Thymus (tissue), 11 donors: ENCODE data around the gene TFCP2L1. TPM values are rescaled to one million over a fixed set of nuclear protein-coding genes. Genes with fewer than 3 reads are reported as not detected.
"Not testable (repeated sequence)": the region's sequence is repeated elsewhere in the genome, so short reads cannot be mapped to it uniquely, and the experiment has no call there.

Experiments
- DNase-seq, 9 donors: peaks; one replicate each; pipeline ENCODE4 v3.0.0-alpha.2; 2013; ENCODE audit warnings: low spot score in 9 of 9, low read depth in 6 of 9, missing footprints in 1 of 9
- H3K27ac ChIP-seq, 2 donors: one replicate each; pipeline ENCODE4 v1.5.1; 2013; ENCODE audit warnings: control low read depth in 1 of 2, low read depth in 1 of 2, low read length in 1 of 2, mild to moderate bottlenecking in 1 of 2, moderate library complexity in 1 of 2
- H3K27me3 ChIP-seq, 2 donors: one replicate each; pipeline ENCODE4 v1.5.1; 2013; ENCODE audit warnings: low read length in 1 of 2; ENCODE audit not compliant: control insufficient read depth in 2 of 2, insufficient read depth in 1 of 2
- H3K36me3 ChIP-seq, 2 donors: one replicate each; pipeline ENCODE4 v1.5.1; 2013; ENCODE audit warnings: low read length in 1 of 2, mild to moderate bottlenecking in 1 of 2, moderate library complexity in 1 of 2; ENCODE audit not compliant: control insufficient read depth in 2 of 2, insufficient read depth in 2 of 2
- H3K4me1 ChIP-seq, 2 donors: one replicate each; pipeline ENCODE4 v1.5.1; 2013; ENCODE audit warnings: low read length in 2 of 2; ENCODE audit not compliant: control insufficient read depth in 2 of 2, insufficient read depth in 2 of 2
- H3K4me3 ChIP-seq, 2 donors: one replicate each; pipeline ENCODE4 v1.5.1; 2013; ENCODE audit warnings: low read length in 2 of 2, control low read depth in 1 of 2, mild to moderate bottlenecking in 1 of 2
- H3K9me3 ChIP-seq, 2 donors: one replicate each; pipeline ENCODE4 v1.5.1; 2013; ENCODE audit warnings: low read length in 1 of 2, mild to moderate bottlenecking in 1 of 2; ENCODE audit not compliant: control insufficient read depth in 2 of 2, insufficient read depth in 1 of 2
- WGBS: extraction: QIAGEN DNeasy Blood & Tissue Kit; methylation state at CpG from one replicate; pipeline ENCODE4 v1.1.7; 2013; 5-methylcytosine and 5-hydroxymethylcytosine counted together
- polyA plus RNA-seq: library from polyadenylated mRNA; stranded (reverse); fragments of 200-250 nt; gene quantifications from one replicate; pipeline ENCODE4 v1.2.3, GENCODE V29; 2013
- total RNA-seq: library from RNA; stranded (reverse); fragments of 120-200 nt; gene quantifications from one replicate; pipeline ENCODE4 v1.2.4, GENCODE V29; 2013
- donor health status: healthy.

Gene TFCP2L1
- total and polyA plus RNA-seq, 2 donors: 0.80 to 1.6 TPM

- H3K36me3 ChIP-seq: no peaks in the 10 kb centered on the region
- H3K27ac ChIP-seq: no peak overlapping the region
- H3K4me1 ChIP-seq: no peaks in the 10 kb centered on the region
- DNase-seq: no peak
- H3K4me3 ChIP-seq: no peak overlapping the region
- no peaks in the 10 kb centered on the region for H3K9me3 ChIP-seq
- H3K27me3 ChIP-seq: no peaks in the 10 kb centered on the region
- WGBS: 90% methylated on average over 8 of the region's 8 CpGs
Measured at GRCh38 chr2:121321476-121321875, 36.5 kb upstream of the TFCP2L1 start.

GRCh38 chr2:121319941-121320340 is 34.9 kb upstream of the TFCP2L1 start:
- no peaks in the 10 kb centered on the region for H3K9me3 ChIP-seq
- no peak for DNase-seq
- no peak overlapping the region for H3K4me3 ChIP-seq
- no peak overlapping the region for H3K27ac ChIP-seq
- H3K27me3 ChIP-seq: no peaks in the 10 kb centered on the region
- 96% methylated on average over 3 of the region's 3 CpGs for WGBS
- no peaks in the 10 kb centered on the region for H3K36me3 ChIP-seq
- no peaks in the 10 kb centered on the region for H3K4me1 ChIP-seq

GRCh38 chr2:121316986-121317385 is 32.0 kb upstream of the TFCP2L1 start:
- WGBS: 81% methylated on average over 7 of the region's 7 CpGs
- Histone ChIP-seq H3K27ac (no peak overlapping the region), H3K4me1 (no peaks in the 10 kb centered on the region), H3K4me3 (no peak overlapping the region), H3K27me3 (no peaks in the 10 kb centered on the region), H3K9me3 (no peaks in the 10 kb centered on the region), H3K36me3 (no peaks in the 10 kb centered on the region)
- DNase-seq: no peak

DNA sequence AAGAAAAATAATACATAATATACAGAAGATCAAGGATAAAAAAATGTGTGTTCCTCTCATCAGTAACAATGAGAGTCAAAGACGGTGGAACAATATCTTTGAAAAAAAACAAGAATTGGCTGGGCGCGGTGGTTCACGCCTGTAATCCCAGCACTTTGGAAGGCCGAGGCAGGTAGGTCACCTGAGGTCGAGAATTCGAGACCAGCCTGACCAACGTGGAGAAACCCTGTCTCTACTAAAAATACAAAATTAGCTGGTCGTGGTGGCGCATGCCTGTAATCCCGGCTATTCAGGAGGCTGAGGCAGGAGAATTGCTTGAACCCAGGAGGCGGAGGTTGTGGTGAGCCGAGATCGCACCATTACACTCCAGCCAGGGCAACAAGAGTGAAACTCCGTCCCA is 28.7 kb upstream of the TFCP2L1 start:
- H3K27ac ChIP-seq, DNase-seq, H3K4me3 ChIP-seq, H3K36me3 ChIP-seq, H3K9me3 ChIP-seq, H3K27me3 ChIP-seq, H3K4me1 ChIP-seq: not testable (repeated sequence)
- WGBS: 95% methylated on average over 15 of the region's 15 CpGs

DNA sequence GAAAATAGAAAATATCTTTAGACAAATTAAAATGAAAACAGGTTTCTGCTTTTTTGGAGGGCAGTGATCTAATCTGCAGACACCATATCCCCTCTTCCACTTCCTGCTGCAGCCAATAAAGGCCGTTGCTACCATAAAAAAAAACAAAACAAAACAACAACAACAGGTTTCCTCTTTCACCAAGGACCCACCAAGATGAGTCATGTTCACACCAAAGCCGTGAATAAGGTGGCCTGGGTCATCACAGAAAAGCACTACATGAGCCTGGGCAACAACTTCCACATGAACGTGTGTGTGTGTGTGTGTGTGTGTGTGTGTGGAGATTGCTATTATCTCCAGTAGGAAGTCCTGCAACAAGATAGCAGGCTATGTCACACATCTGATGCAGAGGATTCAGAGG is 24.8 kb upstream of the TFCP2L1 start:
- WGBS: 23% methylated on average over 3 of the region's 3 CpGs
- H3K4me3 ChIP-seq: no peak overlapping the region
- no peak for DNase-seq

DNA sequence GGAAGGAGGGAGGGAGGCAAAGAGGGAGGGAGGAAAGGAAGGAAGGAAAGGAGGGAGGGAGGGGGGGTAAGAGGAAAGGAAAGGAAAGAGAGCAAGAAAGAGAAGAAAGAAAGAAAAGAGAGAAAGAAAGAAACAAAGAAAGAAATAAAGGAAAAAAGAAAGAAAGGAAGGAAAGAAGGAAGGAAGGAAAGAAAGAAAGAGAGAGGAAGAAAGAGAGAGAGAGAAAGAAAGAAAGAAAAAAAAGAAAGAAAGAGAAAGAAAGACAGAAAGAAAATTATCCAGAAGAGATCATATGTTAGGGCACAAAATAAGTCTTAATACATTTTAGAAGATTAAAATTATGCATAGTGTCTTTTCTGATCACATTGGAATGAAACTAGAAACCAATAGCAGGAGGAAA is 24.3 kb upstream of the TFCP2L1 start:
- no peaks in the 10 kb centered on the region for H3K27me3 ChIP-seq
- H3K9me3 ChIP-seq: no peaks in the 10 kb centered on the region
- H3K4me3 ChIP-seq: no peak overlapping the region
- no peak overlapping the region for H3K27ac ChIP-seq
- H3K36me3 ChIP-seq: no peaks in the 10 kb centered on the region
- no peak for DNase-seq
- H3K4me1 ChIP-seq: no peaks in the 10 kb centered on the region

More for the DNA sequence above, 24.8 kb upstream of the TFCP2L1 start:
- Histone ChIP-seq H3K4me1 (no peaks in the 10 kb centered on the region), H3K36me3 (no peaks in the 10 kb centered on the region), H3K27me3 (no peaks in the 10 kb centered on the region), H3K9me3 (no peaks in the 10 kb centered on the region), H3K27ac (no peak overlapping the region)

- H3K9me3 ChIP-seq: no peaks in the 10 kb centered on the region
- no peak overlapping the region for H3K27ac ChIP-seq
- no peaks in the 10 kb centered on the region for H3K27me3 ChIP-seq
- H3K4me1 ChIP-seq: no peaks in the 10 kb centered on the region
- WGBS: 95% methylated on average over 2 of the region's 2 CpGs
- H3K36me3 ChIP-seq: no peaks in the 10 kb centered on the region
- DNase-seq: no peak
- no peak overlapping the region for H3K4me3 ChIP-seq
Measured at GRCh38 chr2:121307048-121307447, 22.0 kb upstream of the TFCP2L1 start.

DNA sequence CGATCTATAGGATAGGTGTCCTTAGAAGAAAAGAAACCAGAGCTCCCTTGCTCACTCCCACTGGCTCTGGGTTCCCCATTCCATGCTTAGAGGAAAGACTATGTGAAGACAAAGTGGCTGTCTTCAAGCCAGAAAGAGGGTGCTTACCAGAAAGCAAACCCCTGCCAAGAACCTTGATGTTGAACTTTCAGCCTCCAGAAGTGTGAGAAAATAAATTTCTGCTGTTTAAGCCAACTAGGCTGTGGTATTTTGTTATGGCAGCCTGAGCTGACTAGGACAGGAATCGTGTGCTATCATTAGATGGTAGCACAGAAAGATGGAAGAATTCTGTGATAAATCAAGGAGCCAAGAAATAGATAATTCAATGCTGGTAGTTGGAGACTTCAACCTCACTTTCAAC is 19.9 kb upstream of the TFCP2L1 start:
- WGBS: 90% methylated on average over 2 of the region's 2 CpGs
- no peak for DNase-seq
- no peaks in the 10 kb centered on the region for H3K4me1 ChIP-seq
- H3K27ac ChIP-seq: no peak overlapping the region
- no peaks in the 10 kb centered on the region for H3K9me3 ChIP-seq
- no peak overlapping the region for H3K4me3 ChIP-seq
- no peaks in the 10 kb centered on the region for H3K36me3 ChIP-seq
- no peaks in the 10 kb centered on the region for H3K27me3 ChIP-seq

DNA sequence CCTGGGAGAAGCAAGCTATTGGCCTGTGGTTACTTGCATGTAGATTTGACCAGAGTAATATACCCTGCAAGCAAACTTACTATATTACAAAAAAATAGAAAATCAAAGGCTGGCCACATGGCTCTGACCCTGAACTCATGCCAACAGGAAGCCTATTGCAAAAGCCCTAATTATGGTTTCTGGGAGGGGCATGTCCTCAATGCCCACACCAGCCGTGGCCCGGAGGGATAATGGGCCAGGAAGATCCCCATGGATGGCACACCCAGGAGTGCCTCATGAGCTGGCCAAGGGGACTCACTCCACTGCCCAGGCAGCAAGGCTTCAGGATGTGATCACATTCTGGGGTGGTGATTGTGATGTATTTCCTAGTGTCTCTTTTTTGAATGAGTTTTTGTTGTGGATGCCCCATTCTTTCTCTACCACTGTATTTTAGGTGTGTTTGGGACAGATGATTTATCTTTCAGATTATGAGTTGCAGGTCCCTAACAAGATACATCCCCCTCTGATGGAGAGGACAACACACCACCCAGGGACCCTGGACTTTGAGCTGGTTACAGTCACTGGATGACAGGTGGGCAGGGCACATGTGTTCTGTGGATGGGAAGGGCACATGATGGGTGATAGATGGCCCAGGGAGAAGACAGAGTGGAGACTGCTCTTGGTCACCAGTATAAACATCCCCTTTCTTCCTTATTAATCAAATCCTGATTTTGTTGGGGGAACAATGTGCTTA is 18.7 kb upstream of the TFCP2L1 start:
- 82% methylated on average over 2 of the region's 2 CpGs for WGBS
- no peak for DNase-seq

More for the DNA sequence above, 18.7 kb upstream of the TFCP2L1 start:
- Histone ChIP-seq H3K36me3 (no peaks in the 10 kb centered on the region), H3K27ac (no peak overlapping the region), H3K9me3 (no peaks in the 10 kb centered on the region), H3K4me1 (no peaks in the 10 kb centered on the region), H3K4me3 (no peak overlapping the region), H3K27me3 (no peaks in the 10 kb centered on the region)
